PC-3 (cell line): ENCODE results near the gene PSMD6.

ENCODE experiments used
- EZH2 ChIP-seq: fragments of 300-600 bp; sonication (generic); IDR thresholded peaks from one replicate; pipeline ENCODE4 v1.6.1; 2017; ENCODE audit warnings: antibody characterized with exemption, mild to moderate bottlenecking, low read length; ENCODE audit not compliant: unreplicated experiment
- EZH2phosphoT487 ChIP-seq: fragments of 300-600 bp; sonication (generic); IDR thresholded peaks from 2 replicates; pipeline ENCODE4 v1.6.1; 2018; ENCODE audit warnings: mild to moderate bottlenecking, antibody characterized with exemption, low read length, borderline replicate concordance
- TF ChIP-seq, protein P1 (sequence below): fragments of 300-600 bp; sonication (generic); conservative IDR thresholded peaks from 2 replicates; pipeline ENCODE4 v1.5.1; 2017; ENCODE audit warnings: antibody characterized with exemption, low read depth, mild to moderate bottlenecking, low read length

DNA sequence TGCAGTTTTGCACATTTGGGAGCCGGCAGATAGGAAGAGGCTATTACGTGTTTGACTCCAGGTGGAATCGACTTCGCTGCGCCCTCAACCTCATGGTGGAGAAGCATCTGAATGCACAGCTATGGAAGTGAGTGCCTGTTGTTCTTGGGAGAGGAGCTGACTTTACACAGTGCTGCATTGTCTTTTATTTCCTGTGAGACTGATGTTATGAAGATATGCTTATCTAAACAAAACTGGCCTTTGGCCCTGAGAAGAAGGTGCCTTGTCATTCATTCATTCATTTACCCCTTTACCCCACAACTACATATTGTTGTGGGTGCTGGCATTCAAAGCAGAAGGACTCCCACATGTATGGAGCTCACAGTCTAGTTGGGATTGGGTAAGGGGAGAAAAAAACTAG, 32.6 kb downstream of the PSMD6 start:
- TF ChIP-seq EZH2phosphoT487 (no peak), EZH2 (no peak)
- TF ChIP-seq, protein P1, sequence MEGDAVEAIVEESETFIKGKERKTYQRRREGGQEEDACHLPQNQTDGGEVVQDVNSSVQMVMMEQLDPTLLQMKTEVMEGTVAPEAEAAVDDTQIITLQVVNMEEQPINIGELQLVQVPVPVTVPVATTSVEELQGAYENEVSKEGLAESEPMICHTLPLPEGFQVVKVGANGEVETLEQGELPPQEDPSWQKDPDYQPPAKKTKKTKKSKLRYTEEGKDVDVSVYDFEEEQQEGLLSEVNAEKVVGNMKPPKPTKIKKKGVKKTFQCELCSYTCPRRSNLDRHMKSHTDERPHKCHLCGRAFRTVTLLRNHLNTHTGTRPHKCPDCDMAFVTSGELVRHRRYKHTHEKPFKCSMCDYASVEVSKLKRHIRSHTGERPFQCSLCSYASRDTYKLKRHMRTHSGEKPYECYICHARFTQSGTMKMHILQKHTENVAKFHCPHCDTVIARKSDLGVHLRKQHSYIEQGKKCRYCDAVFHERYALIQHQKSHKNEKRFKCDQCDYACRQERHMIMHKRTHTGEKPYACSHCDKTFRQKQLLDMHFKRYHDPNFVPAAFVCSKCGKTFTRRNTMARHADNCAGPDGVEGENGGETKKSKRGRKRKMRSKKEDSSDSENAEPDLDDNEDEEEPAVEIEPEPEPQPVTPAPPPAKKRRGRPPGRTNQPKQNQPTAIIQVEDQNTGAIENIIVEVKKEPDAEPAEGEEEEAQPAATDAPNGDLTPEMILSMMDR, result no peak
